Stimulated activated naive CD8-positive, alpha-beta T cell treated with anti-CD3 and anti-CD28 coated beads, Interleukin-15, Interleukin-2, amounts not matched to agents 100 U/mL and 50 U/mL, for 24 hours (primary cell): ENCODE measurements around the gene UCK2.

Source experiments
- ATAC-seq: fragments of 150-1000 bp; cut with Tn5 transposase; one replicate; pipeline ENCODE4 v1.10.0; 2021
- DNase-seq: peaks from one replicate; pipeline ENCODE4 v3.0.0; 2021

Gene UCK2

GRCh38 chr1:165937829-165938228 is 110.4 kb downstream of the UCK2 start:
- DNase-seq (no peak), ATAC-seq (no peak)

DNA sequence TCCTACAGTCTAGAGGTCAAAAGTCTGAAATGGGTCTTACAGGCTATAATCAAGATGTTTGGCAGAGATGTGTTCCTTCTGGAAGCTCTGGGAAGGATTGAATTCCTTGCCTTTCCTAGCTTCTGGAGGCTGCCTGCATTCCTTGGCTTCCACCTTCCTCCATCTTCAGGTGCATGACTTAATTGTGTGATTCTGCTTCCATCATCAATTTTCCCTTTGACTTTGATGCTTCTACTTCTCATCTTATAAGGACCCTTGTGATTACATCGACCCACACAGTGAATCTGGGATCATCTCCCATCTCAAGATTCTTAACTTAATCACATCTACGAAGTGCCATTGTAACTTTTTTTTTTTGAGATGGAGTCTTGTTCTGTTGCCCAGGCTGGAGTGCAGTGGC is 111.4 kb downstream of the UCK2 start:
- DNase-seq: no peak
- ATAC-seq: no peak

GRCh38 chr1:165941531-165941930 is 114.1 kb downstream of the UCK2 start:
- no peak for DNase-seq
- no peak for ATAC-seq

DNA sequence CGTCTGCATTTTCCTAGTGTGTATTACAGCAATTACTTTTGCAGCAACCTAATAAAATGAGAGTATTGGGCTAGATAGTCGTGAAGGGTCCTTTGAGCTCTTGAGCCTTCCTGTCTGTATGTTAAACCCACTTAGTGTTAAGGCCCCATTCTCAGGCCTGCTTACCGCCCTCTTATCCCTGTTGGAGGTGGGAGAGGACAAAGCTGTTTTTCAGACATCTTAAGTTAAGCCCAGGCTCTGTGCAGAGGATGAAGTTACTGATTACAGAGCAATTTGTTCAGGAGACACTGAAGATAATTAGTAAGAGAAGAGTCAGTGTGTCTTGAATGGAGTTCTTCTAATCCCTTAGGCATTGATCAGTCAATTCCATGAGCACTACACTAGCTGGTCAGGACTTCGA is 114.6 kb downstream of the UCK2 start:
- ATAC-seq (no peak), DNase-seq (no peak)

- DNase-seq: no peak
- ATAC-seq: no peak
Measured at GRCh38 chr1:165942927-165943597, 115.6 kb downstream of the UCK2 start.

DNA sequence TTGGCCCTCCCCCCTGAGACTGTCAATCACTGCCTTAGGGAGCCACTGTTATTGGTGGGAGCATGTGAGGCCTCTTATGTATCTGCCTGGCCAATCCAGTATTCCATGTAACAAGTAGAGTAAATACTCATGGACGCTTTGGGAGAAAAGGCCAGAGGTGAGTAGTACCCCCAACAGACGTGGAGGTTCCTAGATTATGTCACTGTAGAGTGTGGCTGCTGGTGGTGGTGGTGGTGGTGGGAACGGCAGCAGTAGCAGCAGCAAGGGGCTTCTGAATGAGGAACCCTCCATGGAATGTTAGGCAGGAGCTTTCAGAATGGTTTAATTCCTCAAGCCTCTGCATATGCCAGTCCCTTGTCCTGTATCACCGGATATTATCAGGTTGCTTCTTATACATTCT is 118.5 kb downstream of the UCK2 start:
- ATAC-seq (no peak), DNase-seq (no peak)

GRCh38 chr1:165947797-165948455 is 120.5 kb downstream of the UCK2 start:
- no peak for ATAC-seq
- DNase-seq: no peak

GRCh38 chr1:165949335-165950130 is 122.1 kb downstream of the UCK2 start:
- ATAC-seq: no peak

DNA sequence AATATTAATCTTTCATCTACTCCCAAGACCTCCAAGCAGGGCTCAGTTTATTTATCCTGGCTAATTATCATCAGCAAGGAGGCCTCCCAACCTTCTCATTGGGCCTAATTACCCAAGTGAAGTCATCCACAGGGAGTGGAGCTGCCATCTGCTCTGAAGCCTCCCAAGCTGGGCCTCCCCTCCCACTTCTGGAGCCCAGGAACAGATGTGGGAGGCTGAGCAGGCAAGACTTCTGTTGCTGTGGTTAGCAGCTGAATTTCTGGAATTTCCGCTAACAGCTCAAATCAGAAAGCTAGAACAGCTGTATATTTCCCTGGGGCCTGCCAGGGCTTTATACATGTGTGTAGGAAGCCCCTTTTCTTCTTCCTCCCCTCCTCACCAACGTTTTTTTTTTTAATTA is 127.5 kb downstream of the UCK2 start:
- DNase-seq (no peak), ATAC-seq (no peak)

More at GRCh38 chr1:165949335-165950130, 122.1 kb downstream of the UCK2 start:
- DNase-seq: peak; percentile 6

- ATAC-seq: no peak
- DNase-seq: no peak
Measured at GRCh38 chr1:165958306-165958705, 130.9 kb downstream of the UCK2 start.

GRCh38 chr1:165960136-165960535 is 132.7 kb downstream of the UCK2 start:
- ATAC-seq (no peak), DNase-seq (no peak)

DNA sequence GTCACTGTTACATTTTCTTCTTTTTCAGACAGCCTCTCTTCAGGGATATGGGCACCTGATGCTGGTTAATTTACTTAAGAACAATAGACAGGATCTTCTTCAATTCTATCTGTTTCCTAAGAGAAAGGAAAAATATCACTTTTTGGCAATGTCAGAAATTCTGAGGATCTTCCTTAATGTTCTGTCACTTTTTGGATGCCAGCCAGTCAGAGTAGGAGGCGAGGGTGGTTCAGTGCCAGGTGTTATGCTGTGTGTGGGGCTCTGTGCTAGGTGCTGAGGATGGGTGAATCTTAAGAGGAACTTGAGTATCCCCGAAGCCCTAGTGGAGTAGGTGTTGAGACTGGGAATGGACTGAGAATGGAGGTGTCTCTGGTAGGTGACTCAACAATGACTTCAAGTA is 133.5 kb downstream of the UCK2 start:
- no peak for DNase-seq
- ATAC-seq: no peak
